H1 (cell line): ENCODE data around the gene NT5C1B. TPM values are rescaled to one million over a fixed set of nuclear protein-coding genes. Genes with fewer than 3 reads are reported as not detected.

Source experiments
- EP300 ChIP-seq, 2 experiments: IDR thresholded peaks; 1 replicate in 1 of 2; 2 replicates in 1 of 2; pipeline ENCODE4 v1.6.1; 2011 to 2012; ENCODE audit warnings: low read depth in 2 of 2, low read length in 2 of 2, mild to moderate bottlenecking in 2 of 2, borderline replicate concordance in 1 of 2, inconsistent platforms in 1 of 2, moderate library complexity in 1 of 2
- JUND ChIP-seq: IDR thresholded peaks from 2 replicates; pipeline ENCODE4 v1.6.1; 2011; ENCODE audit warnings: mild to moderate bottlenecking, improper control_type of control experiment, low read length
- POLR2A ChIP-seq, 2 experiments: IDR thresholded peaks; 1 replicate in 1 of 2; 2 replicates in 1 of 2; pipeline ENCODE4 v1.6.1; 2011; ENCODE audit warnings: low read depth in 2 of 2, low read length in 2 of 2, mild to moderate bottlenecking in 2 of 2; ENCODE audit errors: control extremely low read depth in 1 of 2
- POU5F1 ChIP-seq: IDR thresholded peaks from 2 replicates; pipeline ENCODE4 v1.6.1; 2011; ENCODE audit warnings: low read depth, mild to moderate bottlenecking, low read length, moderate library complexity
- RAD21 ChIP-seq, 2 experiments: IDR thresholded peaks in 1 of 2; conservative IDR thresholded peaks in 1 of 2; 2 replicates each; pipeline ENCODE4 v1.6.1; 2011; ENCODE audit warnings: low read depth in 2 of 2, low read length in 2 of 2, improper control_type of control experiment in 1 of 2, inconsistent platforms in 1 of 2, mild to moderate bottlenecking in 1 of 2, moderate library complexity in 1 of 2
- YY1 ChIP-seq: IDR thresholded peaks from 2 replicates; pipeline ENCODE4 v1.6.1; 2011; ENCODE audit warnings: low read depth, mild to moderate bottlenecking, low read length
- polyA plus RNA-seq, 7 experiments: library from polyadenylated mRNA; depleted of rRNA in 3 of 7; stranded (reverse) in 5 of 7; unstranded in 2 of 7; fragments of >200 nt in 5 of 7; fragments of 200-250 nt in 2 of 7; gene quantifications; 1 replicate in 5 of 7; 2 replicates in 1 of 7; 4 replicates in 1 of 7; pipeline versions ENCODE4 v1.2.1 to v1.2.3, GENCODE V29; 2011 to 2013; ENCODE audit warnings: missing spikeins in 2 of 7, mixed read lengths in 2 of 7
- total RNA-seq: library from RNA; stranded (reverse); fragmentation: NEBNext Ultra II Directional; extraction: Animal tissue kit (Norgen Biotek cat#: 25700); gene quantifications from 2 replicates; pipeline ENCODE4 v1.2.1, GENCODE V29; 2021
- TF ChIP-seq, protein P1 (sequence below): fragments of 300-600 bp; sonication (generic); IDR thresholded peaks from 2 replicates; pipeline ENCODE4 v1.7.1; 2012; ENCODE audit warnings: low read length, moderate library complexity, mild to moderate bottlenecking, inconsistent platforms; ENCODE audit not compliant: insufficient replicate concordance
- TF ChIP-seq, protein P2 (sequence below): IDR thresholded peaks from 2 replicates; pipeline ENCODE4 v1.6.1; 2011; ENCODE audit warnings: low read depth, mild to moderate bottlenecking, low read length; ENCODE audit not compliant: insufficient read depth

NT5C1B gene
- total and polyA plus RNA-seq, 2 of the 8 experiments (the other 6 are each of a cell fraction or from before 2014, with no cell fraction given): not detected

GRCh38 chr2:18548621-18549020 is 40.7 kb downstream of the NT5C1B start (continued):
- TF ChIP-seq, protein P1, sequence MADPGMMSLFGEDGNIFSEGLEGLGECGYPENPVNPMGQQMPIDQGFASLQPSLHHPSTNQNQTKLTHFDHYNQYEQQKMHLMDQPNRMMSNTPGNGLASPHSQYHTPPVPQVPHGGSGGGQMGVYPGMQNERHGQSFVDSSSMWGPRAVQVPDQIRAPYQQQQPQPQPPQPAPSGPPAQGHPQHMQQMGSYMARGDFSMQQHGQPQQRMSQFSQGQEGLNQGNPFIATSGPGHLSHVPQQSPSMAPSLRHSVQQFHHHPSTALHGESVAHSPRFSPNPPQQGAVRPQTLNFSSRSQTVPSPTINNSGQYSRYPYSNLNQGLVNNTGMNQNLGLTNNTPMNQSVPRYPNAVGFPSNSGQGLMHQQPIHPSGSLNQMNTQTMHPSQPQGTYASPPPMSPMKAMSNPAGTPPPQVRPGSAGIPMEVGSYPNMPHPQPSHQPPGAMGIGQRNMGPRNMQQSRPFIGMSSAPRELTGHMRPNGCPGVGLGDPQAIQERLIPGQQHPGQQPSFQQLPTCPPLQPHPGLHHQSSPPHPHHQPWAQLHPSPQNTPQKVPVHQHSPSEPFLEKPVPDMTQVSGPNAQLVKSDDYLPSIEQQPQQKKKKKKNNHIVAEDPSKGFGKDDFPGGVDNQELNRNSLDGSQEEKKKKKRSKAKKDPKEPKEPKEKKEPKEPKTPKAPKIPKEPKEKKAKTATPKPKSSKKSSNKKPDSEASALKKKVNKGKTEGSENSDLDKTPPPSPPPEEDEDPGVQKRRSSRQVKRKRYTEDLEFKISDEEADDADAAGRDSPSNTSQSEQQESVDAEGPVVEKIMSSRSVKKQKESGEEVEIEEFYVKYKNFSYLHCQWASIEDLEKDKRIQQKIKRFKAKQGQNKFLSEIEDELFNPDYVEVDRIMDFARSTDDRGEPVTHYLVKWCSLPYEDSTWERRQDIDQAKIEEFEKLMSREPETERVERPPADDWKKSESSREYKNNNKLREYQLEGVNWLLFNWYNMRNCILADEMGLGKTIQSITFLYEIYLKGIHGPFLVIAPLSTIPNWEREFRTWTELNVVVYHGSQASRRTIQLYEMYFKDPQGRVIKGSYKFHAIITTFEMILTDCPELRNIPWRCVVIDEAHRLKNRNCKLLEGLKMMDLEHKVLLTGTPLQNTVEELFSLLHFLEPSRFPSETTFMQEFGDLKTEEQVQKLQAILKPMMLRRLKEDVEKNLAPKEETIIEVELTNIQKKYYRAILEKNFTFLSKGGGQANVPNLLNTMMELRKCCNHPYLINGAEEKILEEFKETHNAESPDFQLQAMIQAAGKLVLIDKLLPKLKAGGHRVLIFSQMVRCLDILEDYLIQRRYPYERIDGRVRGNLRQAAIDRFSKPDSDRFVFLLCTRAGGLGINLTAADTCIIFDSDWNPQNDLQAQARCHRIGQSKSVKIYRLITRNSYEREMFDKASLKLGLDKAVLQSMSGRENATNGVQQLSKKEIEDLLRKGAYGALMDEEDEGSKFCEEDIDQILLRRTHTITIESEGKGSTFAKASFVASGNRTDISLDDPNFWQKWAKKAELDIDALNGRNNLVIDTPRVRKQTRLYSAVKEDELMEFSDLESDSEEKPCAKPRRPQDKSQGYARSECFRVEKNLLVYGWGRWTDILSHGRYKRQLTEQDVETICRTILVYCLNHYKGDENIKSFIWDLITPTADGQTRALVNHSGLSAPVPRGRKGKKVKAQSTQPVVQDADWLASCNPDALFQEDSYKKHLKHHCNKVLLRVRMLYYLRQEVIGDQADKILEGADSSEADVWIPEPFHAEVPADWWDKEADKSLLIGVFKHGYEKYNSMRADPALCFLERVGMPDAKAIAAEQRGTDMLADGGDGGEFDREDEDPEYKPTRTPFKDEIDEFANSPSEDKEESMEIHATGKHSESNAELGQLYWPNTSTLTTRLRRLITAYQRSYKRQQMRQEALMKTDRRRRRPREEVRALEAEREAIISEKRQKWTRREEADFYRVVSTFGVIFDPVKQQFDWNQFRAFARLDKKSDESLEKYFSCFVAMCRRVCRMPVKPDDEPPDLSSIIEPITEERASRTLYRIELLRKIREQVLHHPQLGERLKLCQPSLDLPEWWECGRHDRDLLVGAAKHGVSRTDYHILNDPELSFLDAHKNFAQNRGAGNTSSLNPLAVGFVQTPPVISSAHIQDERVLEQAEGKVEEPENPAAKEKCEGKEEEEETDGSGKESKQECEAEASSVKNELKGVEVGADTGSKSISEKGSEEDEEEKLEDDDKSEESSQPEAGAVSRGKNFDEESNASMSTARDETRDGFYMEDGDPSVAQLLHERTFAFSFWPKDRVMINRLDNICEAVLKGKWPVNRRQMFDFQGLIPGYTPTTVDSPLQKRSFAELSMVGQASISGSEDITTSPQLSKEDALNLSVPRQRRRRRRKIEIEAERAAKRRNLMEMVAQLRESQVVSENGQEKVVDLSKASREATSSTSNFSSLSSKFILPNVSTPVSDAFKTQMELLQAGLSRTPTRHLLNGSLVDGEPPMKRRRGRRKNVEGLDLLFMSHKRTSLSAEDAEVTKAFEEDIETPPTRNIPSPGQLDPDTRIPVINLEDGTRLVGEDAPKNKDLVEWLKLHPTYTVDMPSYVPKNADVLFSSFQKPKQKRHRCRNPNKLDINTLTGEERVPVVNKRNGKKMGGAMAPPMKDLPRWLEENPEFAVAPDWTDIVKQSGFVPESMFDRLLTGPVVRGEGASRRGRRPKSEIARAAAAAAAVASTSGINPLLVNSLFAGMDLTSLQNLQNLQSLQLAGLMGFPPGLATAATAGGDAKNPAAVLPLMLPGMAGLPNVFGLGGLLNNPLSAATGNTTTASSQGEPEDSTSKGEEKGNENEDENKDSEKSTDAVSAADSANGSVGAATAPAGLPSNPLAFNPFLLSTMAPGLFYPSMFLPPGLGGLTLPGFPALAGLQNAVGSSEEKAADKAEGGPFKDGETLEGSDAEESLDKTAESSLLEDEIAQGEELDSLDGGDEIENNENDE: no peak
- TF ChIP-seq, protein P2, sequence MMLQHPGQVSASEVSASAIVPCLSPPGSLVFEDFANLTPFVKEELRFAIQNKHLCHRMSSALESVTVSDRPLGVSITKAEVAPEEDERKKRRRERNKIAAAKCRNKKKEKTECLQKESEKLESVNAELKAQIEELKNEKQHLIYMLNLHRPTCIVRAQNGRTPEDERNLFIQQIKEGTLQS: no peak
- TF ChIP-seq POLR2A (IDR thresholded peaks at IDR 0.05; ENCODE audit: control extremely low read depth in 1 of 2, low read depth in 2 of 2, low read length in 2 of 2) (no peak), JUND (no peak), RAD21 (IDR thresholded peaks at IDR 0.05 in 1 of 2, conservative IDR thresholded peaks at IDR 0.05 in 1 of 2; ENCODE audit: low read depth in 2 of 2, low read length in 2 of 2) (no peak), YY1 (no peak), EP300 (IDR thresholded peaks at IDR 0.05; ENCODE audit: borderline replicate concordance in 1 of 2, low read depth in 2 of 2, low read length in 2 of 2) (no peak), POU5F1 (no peak)
